ENCODE results near the gene MPHOSPH9. TPM values are rescaled to one million over a fixed set of nuclear protein-coding genes. Genes with fewer than 3 reads are reported as not detected.

Gene MPHOSPH9
- polyA plus RNA-seq, 1 donor (not counting 4 experiments of a cell fraction or from before 2014, with no cell fraction given) = 10.7 TPM

DNA sequence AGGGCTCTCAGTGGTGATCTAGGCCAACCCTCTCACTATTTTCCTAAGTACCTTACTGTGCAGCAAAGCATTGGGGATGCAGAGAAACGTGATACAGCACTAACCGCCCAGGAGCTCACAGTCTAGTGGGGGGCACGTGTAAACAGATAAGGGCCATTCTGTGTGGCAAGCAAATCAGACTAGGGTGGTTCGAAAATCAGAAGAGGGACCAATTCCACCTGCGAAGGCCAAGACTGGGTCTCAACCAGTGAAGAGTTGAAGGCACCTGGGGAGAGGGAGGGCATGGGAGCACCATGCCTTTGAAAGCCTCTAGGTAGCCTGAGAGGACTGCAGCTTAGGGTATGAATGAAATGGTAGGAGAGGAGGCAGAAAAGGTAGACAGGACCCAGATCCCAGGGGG is 84.3 kb downstream of the MPHOSPH9 start:
- no peaks in the 10 kb centered on the region for H3K36me3 ChIP-seq (ENCODE audit: control insufficient read depth in 2 of 2, extremely low read depth in 1 of 2, insufficient read depth in 2 of 2, low read length in 2 of 2)
- FAIRE-seq = no peak
- TF ChIP-seq EZH2 (IDR thresholded peaks at IDR 0.05; ENCODE audit: low read length) = no peak
- TF ChIP-seq, protein P1, sequence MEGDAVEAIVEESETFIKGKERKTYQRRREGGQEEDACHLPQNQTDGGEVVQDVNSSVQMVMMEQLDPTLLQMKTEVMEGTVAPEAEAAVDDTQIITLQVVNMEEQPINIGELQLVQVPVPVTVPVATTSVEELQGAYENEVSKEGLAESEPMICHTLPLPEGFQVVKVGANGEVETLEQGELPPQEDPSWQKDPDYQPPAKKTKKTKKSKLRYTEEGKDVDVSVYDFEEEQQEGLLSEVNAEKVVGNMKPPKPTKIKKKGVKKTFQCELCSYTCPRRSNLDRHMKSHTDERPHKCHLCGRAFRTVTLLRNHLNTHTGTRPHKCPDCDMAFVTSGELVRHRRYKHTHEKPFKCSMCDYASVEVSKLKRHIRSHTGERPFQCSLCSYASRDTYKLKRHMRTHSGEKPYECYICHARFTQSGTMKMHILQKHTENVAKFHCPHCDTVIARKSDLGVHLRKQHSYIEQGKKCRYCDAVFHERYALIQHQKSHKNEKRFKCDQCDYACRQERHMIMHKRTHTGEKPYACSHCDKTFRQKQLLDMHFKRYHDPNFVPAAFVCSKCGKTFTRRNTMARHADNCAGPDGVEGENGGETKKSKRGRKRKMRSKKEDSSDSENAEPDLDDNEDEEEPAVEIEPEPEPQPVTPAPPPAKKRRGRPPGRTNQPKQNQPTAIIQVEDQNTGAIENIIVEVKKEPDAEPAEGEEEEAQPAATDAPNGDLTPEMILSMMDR (optimal IDR thresholded peaks at IDR 0.05 in 1 of 3, IDR thresholded peaks at IDR 0.05 in 1 of 3, conservative IDR thresholded peaks at IDR 0.05 in 1 of 3; ENCODE audit: extremely low read depth in 1 of 3, insufficient read depth in 2 of 3, low read length in 3 of 3) = no peak
- no peak overlapping the region for H2AFZ ChIP-seq (ENCODE audit: control insufficient read depth, low read length)
- peaks cover 4% of the 10 kb centered on the region for H3K9me1 ChIP-seq (ENCODE audit: control insufficient read depth, extremely low read depth, insufficient read depth, low read length)
- H3K9me3 ChIP-seq (ENCODE audit: control insufficient read depth, low read depth, low read length) = no peaks in the 10 kb centered on the region
- no peak overlapping the region for H3K4me3 ChIP-seq (ENCODE audit: control insufficient read depth in 2 of 3, extremely low read depth in 1 of 3, insufficient read depth in 2 of 3, low read depth in 1 of 3, low read length in 3 of 3)
- H3K9ac ChIP-seq (ENCODE audit: control insufficient read depth, extremely low read depth, insufficient read depth, low read length) = no peak overlapping the region
- H3K4me2 ChIP-seq (ENCODE audit: control insufficient read depth, extremely low read depth, insufficient read depth, low read depth, low read length) = no peak overlapping the region
- no peaks in the 10 kb centered on the region for H4K20me1 ChIP-seq (ENCODE audit: control insufficient read depth, extremely low read depth, insufficient read depth, low read length)
- H3K79me2 ChIP-seq (ENCODE audit: control insufficient read depth, insufficient read depth, low read length) = peaks cover 3% of the 10 kb centered on the region
- dilution Hi-C loops (cut with MboI; ENCODE audit: extremely low pct_ligation_motif_present, low sequenced_read_pairs) = no loop called here
- no peak overlapping the region for H3K27ac ChIP-seq (ENCODE audit: control insufficient read depth, insufficient read depth, low read length)
- peaks cover 5% of the 10 kb centered on the region for H3K4me1 ChIP-seq (ENCODE audit: control insufficient read depth, extremely low read depth, insufficient read depth, low read length)
- DNase-seq (ENCODE audit: low read depth, low spot score) = no peak
- no peaks in the 10 kb centered on the region for H3K27me3 ChIP-seq (ENCODE audit: control insufficient read depth, extremely low read depth, insufficient read depth, low read length)

DNA sequence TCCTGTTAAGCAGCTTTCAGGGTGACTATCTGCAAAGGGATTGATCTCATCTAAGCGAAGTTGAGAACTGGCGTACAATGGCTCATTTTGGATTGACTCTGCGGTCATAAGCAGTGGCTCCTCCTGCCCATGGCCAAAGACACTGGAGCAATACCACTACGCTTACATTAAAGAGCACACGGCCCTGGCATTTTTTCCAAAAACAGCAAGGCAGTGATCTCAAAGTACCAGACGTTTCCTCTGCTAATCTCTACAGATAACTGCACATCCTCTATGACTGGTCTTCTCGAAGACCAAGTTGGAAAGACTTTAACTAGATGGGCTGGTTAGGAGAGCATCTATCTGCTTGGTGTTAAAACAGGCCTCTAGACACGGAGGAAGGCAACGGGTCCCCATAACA is 84.7 kb downstream of the MPHOSPH9 start:
- Histone ChIP-seq H3K79me2 (ENCODE audit: control insufficient read depth, insufficient read depth, low read length) (peaks cover 3% of the 10 kb centered on the region), H3K4me3 (ENCODE audit: control insufficient read depth in 2 of 3, extremely low read depth in 1 of 3, insufficient read depth in 2 of 3, low read depth in 1 of 3, low read length in 3 of 3) (no peak overlapping the region), H3K9me3 (ENCODE audit: control insufficient read depth, low read depth, low read length) (no peaks in the 10 kb centered on the region), H2AFZ (ENCODE audit: control insufficient read depth, low read length) (no peak overlapping the region), H4K20me1 (ENCODE audit: control insufficient read depth, extremely low read depth, insufficient read depth, low read length) (no peaks in the 10 kb centered on the region), H3K27ac (ENCODE audit: control insufficient read depth, insufficient read depth, low read length) (no peak overlapping the region), H3K4me2 (ENCODE audit: control insufficient read depth, extremely low read depth, insufficient read depth, low read depth, low read length) (no peak overlapping the region), H3K9me1 (ENCODE audit: control insufficient read depth, extremely low read depth, insufficient read depth, low read length) (peaks cover 4% of the 10 kb centered on the region), H3K9ac (ENCODE audit: control insufficient read depth, extremely low read depth, insufficient read depth, low read length) (no peak overlapping the region), H3K27me3 (ENCODE audit: control insufficient read depth, extremely low read depth, insufficient read depth, low read length) (no peaks in the 10 kb centered on the region), H3K4me1 (ENCODE audit: control insufficient read depth, extremely low read depth, insufficient read depth, low read length) (peaks cover 5% of the 10 kb centered on the region), H3K36me3 (ENCODE audit: control insufficient read depth in 2 of 2, extremely low read depth in 1 of 2, insufficient read depth in 2 of 2, low read length in 2 of 2) (no peaks in the 10 kb centered on the region)
- dilution Hi-C loops (cut with MboI; ENCODE audit: extremely low pct_ligation_motif_present, low sequenced_read_pairs) = no loop called here
- TF ChIP-seq, protein P1 (optimal IDR thresholded peaks at IDR 0.05 in 1 of 3, IDR thresholded peaks at IDR 0.05 in 1 of 3, conservative IDR thresholded peaks at IDR 0.05 in 1 of 3; ENCODE audit: extremely low read depth in 1 of 3, insufficient read depth in 2 of 3, low read length in 3 of 3) = no peak
- FAIRE-seq (no peak), DNase-seq (ENCODE audit: low read depth, low spot score) (no peak)
